ENCODE results near the gene TAS2R60. TPM values are rescaled to one million over a fixed set of nuclear protein-coding genes. Genes with fewer than 3 reads are reported as not detected.

Gene TAS2R60
- polyA plus RNA-seq, 1 of the 3 experiments (the other 2 are of a cell fraction), result not detected

DNA sequence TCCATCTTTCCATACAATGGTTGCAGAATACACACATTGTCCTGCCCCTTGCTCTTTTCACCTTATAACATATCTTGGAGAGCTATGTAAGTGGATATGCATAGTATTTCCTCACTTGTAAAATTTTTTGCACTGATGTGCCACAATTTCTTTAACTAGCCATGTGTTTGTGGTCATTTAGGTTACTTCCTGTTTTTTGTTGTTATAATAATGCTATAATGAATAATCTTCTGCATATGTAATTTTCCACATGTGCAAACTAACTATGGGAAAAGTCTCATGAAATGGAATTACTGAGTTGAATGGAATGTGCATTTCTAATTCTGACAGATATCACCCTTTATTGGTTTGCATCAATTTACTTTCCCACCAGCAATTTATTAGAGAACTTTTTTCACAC lies 37.2 kb downstream of the TAS2R60 start:
- Histone ChIP-seq H4K20me1 (ENCODE audit: insufficient read depth) (no peaks in the 10 kb centered on the region), H3K27ac (ENCODE audit: low read depth in 2 of 2, low read length in 1 of 2) (no peak overlapping the region), H3K27me3 (ENCODE audit: insufficient read depth) (no peaks in the 10 kb centered on the region), H3K36me3 (replicated peaks in 1 of 2; ENCODE audit: control insufficient read depth in 1 of 2, insufficient read depth in 2 of 2, low read length in 1 of 2) (no peaks in the 10 kb centered on the region), H3K79me2 (ENCODE audit: insufficient read depth) (no peaks in the 10 kb centered on the region), H3F3A (replicated peaks; ENCODE audit: insufficient read depth) (no peaks in the 10 kb centered on the region), H3K9me3 (no peaks in the 10 kb centered on the region), H3K4me3 (ENCODE audit: low read depth in 2 of 2, low read length in 1 of 2) (no peak overlapping the region), H3K4me2 (no peak overlapping the region), H3K9me2 (0 out of 2 replicates have a peak, but pooled peaks cover 2% of the 10 kb centered on the region), H3K4me1 (ENCODE audit: control insufficient read depth in 1 of 2, insufficient read depth in 2 of 2, low read depth in 1 of 2, low read length in 1 of 2) (peaks cover 0 to 9% of the 10 kb centered on the region in 2 experiments; a peak in 3 of 4 replicates), H2AFZ (ENCODE audit: low read depth) (no peak overlapping the region), H3K9ac (no peak overlapping the region)
- CTCF ChIA-PET, result no interaction called here
- DNase-seq, result no peak
- POLR2A ChIA-PET, result no interaction called here
- TF ChIP-seq, protein P1, sequence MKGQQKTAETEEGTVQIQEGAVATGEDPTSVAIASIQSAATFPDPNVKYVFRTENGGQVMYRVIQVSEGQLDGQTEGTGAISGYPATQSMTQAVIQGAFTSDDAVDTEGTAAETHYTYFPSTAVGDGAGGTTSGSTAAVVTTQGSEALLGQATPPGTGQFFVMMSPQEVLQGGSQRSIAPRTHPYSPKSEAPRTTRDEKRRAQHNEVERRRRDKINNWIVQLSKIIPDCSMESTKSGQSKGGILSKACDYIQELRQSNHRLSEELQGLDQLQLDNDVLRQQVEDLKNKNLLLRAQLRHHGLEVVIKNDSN (IDR thresholded peaks at IDR 0.05; ENCODE audit: borderline replicate concordance, low read depth), result no peak
- TF ChIP-seq, protein P2, sequence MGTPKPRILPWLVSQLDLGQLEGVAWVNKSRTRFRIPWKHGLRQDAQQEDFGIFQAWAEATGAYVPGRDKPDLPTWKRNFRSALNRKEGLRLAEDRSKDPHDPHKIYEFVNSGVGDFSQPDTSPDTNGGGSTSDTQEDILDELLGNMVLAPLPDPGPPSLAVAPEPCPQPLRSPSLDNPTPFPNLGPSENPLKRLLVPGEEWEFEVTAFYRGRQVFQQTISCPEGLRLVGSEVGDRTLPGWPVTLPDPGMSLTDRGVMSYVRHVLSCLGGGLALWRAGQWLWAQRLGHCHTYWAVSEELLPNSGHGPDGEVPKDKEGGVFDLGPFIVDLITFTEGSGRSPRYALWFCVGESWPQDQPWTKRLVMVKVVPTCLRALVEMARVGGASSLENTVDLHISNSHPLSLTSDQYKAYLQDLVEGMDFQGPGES (IDR thresholded peaks at IDR 0.05; ENCODE audit: low read depth, low read length), result no peak
- TF ChIP-seq, protein P3, sequence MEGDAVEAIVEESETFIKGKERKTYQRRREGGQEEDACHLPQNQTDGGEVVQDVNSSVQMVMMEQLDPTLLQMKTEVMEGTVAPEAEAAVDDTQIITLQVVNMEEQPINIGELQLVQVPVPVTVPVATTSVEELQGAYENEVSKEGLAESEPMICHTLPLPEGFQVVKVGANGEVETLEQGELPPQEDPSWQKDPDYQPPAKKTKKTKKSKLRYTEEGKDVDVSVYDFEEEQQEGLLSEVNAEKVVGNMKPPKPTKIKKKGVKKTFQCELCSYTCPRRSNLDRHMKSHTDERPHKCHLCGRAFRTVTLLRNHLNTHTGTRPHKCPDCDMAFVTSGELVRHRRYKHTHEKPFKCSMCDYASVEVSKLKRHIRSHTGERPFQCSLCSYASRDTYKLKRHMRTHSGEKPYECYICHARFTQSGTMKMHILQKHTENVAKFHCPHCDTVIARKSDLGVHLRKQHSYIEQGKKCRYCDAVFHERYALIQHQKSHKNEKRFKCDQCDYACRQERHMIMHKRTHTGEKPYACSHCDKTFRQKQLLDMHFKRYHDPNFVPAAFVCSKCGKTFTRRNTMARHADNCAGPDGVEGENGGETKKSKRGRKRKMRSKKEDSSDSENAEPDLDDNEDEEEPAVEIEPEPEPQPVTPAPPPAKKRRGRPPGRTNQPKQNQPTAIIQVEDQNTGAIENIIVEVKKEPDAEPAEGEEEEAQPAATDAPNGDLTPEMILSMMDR (IDR thresholded peaks at IDR 0.05), result no peak
- TF ChIP-seq RAD21 (IDR thresholded peaks at IDR 0.05; ENCODE audit: low read length) (no peak), MEF2A (IDR thresholded peaks at IDR 0.05; ENCODE audit: borderline replicate concordance, low read depth) (no peak), FOXJ3 (CRISPR knock-in tag; IDR thresholded peaks at IDR 0.05) (no peak), RXRA (IDR thresholded peaks at IDR 0.05; ENCODE audit: borderline replicate concordance, low read depth) (no peak), ELF1 (IDR thresholded peaks at IDR 0.05) (no peak), JUND (IDR thresholded peaks at IDR 0.05) (no peak), RCOR1 (IDR thresholded peaks at IDR 0.05; ENCODE audit: low read length) (no peak), GABPA (IDR thresholded peaks at IDR 0.05; ENCODE audit: low read depth) (no peak), SIN3A (IDR thresholded peaks at IDR 0.05; ENCODE audit: borderline replicate concordance, low read depth, low read length) (no peak), EZH2phosphoT487 (IDR thresholded peaks at IDR 0.05; ENCODE audit: borderline replicate concordance, low read depth) (no peak), NRF1 (IDR thresholded peaks at IDR 0.05; ENCODE audit: low read depth, low read length) (no peak), CHD2 (IDR thresholded peaks at IDR 0.05; ENCODE audit: low read length, partially characterized antibody) (no peak), YY1 (IDR thresholded peaks at IDR 0.05; ENCODE audit: low read depth) (no peak), POLR2AphosphoS5 (IDR thresholded peaks at IDR 0.05; ENCODE audit: low read depth, low read length) (no peak), GATA2 (CRISPR knock-in tag; IDR thresholded peaks at IDR 0.05) (no peak)
- TF ChIP-seq, protein P4, sequence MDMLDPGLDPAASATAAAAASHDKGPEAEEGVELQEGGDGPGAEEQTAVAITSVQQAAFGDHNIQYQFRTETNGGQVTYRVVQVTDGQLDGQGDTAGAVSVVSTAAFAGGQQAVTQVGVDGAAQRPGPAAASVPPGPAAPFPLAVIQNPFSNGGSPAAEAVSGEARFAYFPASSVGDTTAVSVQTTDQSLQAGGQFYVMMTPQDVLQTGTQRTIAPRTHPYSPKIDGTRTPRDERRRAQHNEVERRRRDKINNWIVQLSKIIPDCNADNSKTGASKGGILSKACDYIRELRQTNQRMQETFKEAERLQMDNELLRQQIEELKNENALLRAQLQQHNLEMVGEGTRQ (IDR thresholded peaks at IDR 0.05; ENCODE audit: borderline replicate concordance, low read depth, low read length), result no peak
- TF ChIP-seq, protein P5, sequence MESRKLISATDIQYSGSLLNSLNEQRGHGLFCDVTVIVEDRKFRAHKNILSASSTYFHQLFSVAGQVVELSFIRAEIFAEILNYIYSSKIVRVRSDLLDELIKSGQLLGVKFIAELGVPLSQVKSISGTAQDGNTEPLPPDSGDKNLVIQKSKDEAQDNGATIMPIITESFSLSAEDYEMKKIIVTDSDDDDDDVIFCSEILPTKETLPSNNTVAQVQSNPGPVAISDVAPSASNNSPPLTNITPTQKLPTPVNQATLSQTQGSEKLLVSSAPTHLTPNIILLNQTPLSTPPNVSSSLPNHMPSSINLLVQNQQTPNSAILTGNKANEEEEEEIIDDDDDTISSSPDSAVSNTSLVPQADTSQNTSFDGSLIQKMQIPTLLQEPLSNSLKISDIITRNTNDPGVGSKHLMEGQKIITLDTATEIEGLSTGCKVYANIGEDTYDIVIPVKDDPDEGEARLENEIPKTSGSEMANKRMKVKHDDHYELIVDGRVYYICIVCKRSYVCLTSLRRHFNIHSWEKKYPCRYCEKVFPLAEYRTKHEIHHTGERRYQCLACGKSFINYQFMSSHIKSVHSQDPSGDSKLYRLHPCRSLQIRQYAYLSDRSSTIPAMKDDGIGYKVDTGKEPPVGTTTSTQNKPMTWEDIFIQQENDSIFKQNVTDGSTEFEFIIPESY (IDR thresholded peaks at IDR 0.05; ENCODE audit: borderline replicate concordance, low read depth), result no peak
